SU-DHL-6 (cell line): Measurements from ENCODE around the gene TEAD3.

ENCODE experiments used
- H2AFZ ChIP-seq: fragments of 200-600 bp; sonication (generic); 2 replicates; pipeline ENCODE4 v1.6.1; 2014; ENCODE audit warnings: low read depth, mild to moderate bottlenecking, moderate library complexity, mixed read lengths, antibody characterized with exemption, low read length; ENCODE audit not compliant: severe bottlenecking
- H3F3A ChIP-seq: fragments of 200-600 bp; shearing (Covaris generic); 2 replicates; pipeline ENCODE4 v1.6.0; 2016; ENCODE audit warnings: antibody characterized with exemption, mild to moderate bottlenecking; ENCODE audit not compliant: insufficient read depth
- H3K27ac ChIP-seq: fragments of 200-600 bp; sonication (generic); 2 replicates; pipeline ENCODE4 v1.5.1; 2016; ENCODE audit warnings: low read depth, mild to moderate bottlenecking, low read length, moderate library complexity, mixed read lengths
- H3K27me3 ChIP-seq: fragments of 200-600 bp; sonication (generic), shearing (Covaris generic); 2 replicates; pipeline ENCODE4 v1.6.0; 2014; ENCODE audit warnings: mild to moderate bottlenecking, low read length
- H3K36me3 ChIP-seq: fragments of 200-600 bp; sonication (generic); 2 replicates; pipeline ENCODE4 v1.6.1; 2014; ENCODE audit warnings: mild to moderate bottlenecking, low read length, mixed read lengths
- H3K4me2 ChIP-seq: fragments of 300-600, 200-600 bp; shearing (Covaris generic), sonication (generic); 2 replicates; pipeline ENCODE4 v1.6.0; 2014; ENCODE audit warnings: low read length, low read depth, mild to moderate bottlenecking; ENCODE audit not compliant: poor library complexity, severe bottlenecking
- H3K4me3 ChIP-seq: fragments of 200-600 bp; sonication (generic); 2 replicates; pipeline ENCODE4 v1.5.1; 2014; ENCODE audit warnings: antibody characterized with exemption, low read length, mild to moderate bottlenecking, mixed read lengths; ENCODE audit not compliant: insufficient read depth, poor library complexity, severe bottlenecking
- H3K79me2 ChIP-seq: fragments of 200-600 bp; sonication (generic); 2 replicates; pipeline ENCODE4 v1.6.1; 2014; ENCODE audit warnings: mild to moderate bottlenecking, low read length, moderate library complexity; ENCODE audit not compliant: insufficient read depth
- H3K9ac ChIP-seq: fragments of 200-600 bp; sonication (generic); 2 replicates; pipeline ENCODE4 v1.7.0; 2014; ENCODE audit warnings: mild to moderate bottlenecking, low read length
- H3K9me2 ChIP-seq: fragments of 200-600 bp; sonication (generic); replicated peaks from 2 replicates; pipeline ENCODE4 v1.6.1; 2014; ENCODE audit warnings: low read length; ENCODE audit not compliant: insufficient read depth
- H3K9me3 ChIP-seq: fragments of 200-600 bp; sonication (generic); 2 replicates; pipeline ENCODE4 v1.6.1; 2014; ENCODE audit warnings: low read length, mixed read lengths; ENCODE audit not compliant: insufficient read depth
- H4K20me1 ChIP-seq: fragments of 200-600 bp; sonication (generic); 2 replicates; pipeline ENCODE4 v1.6.1; 2014; ENCODE audit warnings: low read depth, mild to moderate bottlenecking, antibody characterized with exemption, low read length, moderate library complexity, mixed read lengths
- EZH2phosphoT487 ChIP-seq: fragments of 200-600 bp; sonication (generic), shearing (Covaris generic); conservative IDR thresholded peaks from 2 replicates; pipeline ENCODE4 v1.6.1; 2018; ENCODE audit warnings: mild to moderate bottlenecking, antibody characterized with exemption, low read length, moderate library complexity, mixed read lengths
- TF ChIP-seq, protein P1 (sequence below): fragments of 200-600 bp; sonication (generic); IDR thresholded peaks from one replicate; pipeline ENCODE4 v1.5.1; 2017; ENCODE audit warnings: antibody characterized with exemption, mild to moderate bottlenecking, low read length, moderate library complexity; ENCODE audit not compliant: insufficient read depth, poor library complexity, severe bottlenecking

TEAD3 gene

DNA sequence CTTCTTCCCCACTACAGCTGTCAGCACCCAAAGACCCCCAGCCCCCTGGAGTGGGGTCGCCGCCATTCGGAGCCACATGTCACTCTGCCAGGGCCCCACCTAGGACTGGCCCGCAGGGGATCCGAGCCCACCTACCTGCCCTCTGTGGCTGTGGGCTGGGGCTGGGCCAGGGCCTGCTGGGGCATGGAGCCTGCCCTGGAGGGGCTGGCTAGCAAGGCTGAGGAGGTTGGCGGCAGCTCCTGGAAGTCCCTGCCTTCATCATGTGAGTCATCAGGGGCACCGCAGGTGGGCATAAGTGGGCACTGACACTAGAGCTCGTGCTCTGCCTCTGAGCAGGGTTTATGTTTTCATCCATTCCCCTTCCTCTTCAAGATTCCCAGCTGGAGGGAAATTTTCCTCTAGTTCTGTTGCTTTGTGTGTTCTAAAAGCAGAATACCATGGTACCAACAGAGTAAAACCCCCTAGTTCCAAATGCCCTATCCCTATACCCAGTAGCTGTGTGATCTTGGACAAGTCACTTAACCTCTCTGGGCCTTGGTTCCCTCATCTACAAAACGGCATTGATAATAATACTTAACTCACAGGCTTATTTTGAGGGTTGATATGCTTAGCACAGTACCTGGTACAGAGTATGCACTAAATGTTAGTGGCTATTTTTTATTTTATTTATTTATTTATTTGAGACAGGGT lies 53.4 kb downstream of the TEAD3 start:
- Histone ChIP-seq H2AFZ (no peak overlapping the region), H3K9me2 (no peaks in the 10 kb centered on the region), H3K27ac (no peak overlapping the region), H3K79me2 (no peaks in the 10 kb centered on the region), H4K20me1 (no peaks in the 10 kb centered on the region), H3K4me3 (no peak overlapping the region), H3K4me2 (no peak overlapping the region), H3K27me3 (no peaks in the 10 kb centered on the region), H3K9ac (no peak overlapping the region), H3F3A (no peaks in the 10 kb centered on the region), H3K36me3 (no peaks in the 10 kb centered on the region), H3K9me3 (no peaks in the 10 kb centered on the region)
- TF ChIP-seq EZH2phosphoT487 = no peak
- TF ChIP-seq, protein P1, sequence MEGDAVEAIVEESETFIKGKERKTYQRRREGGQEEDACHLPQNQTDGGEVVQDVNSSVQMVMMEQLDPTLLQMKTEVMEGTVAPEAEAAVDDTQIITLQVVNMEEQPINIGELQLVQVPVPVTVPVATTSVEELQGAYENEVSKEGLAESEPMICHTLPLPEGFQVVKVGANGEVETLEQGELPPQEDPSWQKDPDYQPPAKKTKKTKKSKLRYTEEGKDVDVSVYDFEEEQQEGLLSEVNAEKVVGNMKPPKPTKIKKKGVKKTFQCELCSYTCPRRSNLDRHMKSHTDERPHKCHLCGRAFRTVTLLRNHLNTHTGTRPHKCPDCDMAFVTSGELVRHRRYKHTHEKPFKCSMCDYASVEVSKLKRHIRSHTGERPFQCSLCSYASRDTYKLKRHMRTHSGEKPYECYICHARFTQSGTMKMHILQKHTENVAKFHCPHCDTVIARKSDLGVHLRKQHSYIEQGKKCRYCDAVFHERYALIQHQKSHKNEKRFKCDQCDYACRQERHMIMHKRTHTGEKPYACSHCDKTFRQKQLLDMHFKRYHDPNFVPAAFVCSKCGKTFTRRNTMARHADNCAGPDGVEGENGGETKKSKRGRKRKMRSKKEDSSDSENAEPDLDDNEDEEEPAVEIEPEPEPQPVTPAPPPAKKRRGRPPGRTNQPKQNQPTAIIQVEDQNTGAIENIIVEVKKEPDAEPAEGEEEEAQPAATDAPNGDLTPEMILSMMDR = no peak

DNA sequence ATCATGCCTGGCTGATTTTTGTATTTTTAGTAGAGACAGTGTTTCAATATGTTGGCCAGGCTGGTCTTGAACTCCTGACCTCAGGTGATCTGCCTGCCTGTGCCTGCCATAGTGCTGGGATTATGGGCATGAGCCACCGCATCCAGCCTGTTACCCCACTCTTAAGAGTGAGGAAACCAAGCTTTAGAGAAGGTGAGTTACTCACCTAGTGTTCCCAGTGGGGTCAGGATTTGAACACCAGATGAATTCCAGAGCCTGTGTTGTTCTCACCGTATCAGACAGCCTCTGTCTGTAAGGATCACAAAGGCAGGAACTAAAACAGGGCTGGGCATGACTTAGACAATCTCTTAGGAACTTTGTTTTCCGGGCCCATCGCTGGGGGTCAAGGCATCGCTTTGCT lies 54.2 kb downstream of the TEAD3 start:
- H4K20me1 ChIP-seq = no peaks in the 10 kb centered on the region
- no peak overlapping the region for H3K9ac ChIP-seq
- no peaks in the 10 kb centered on the region for H3K36me3 ChIP-seq
- no peaks in the 10 kb centered on the region for H3K9me3 ChIP-seq
- H3K27ac ChIP-seq = no peak overlapping the region
- no peak overlapping the region for H3K4me3 ChIP-seq
- no peaks in the 10 kb centered on the region for H3K27me3 ChIP-seq
- H2AFZ ChIP-seq = no peak overlapping the region
- H3K4me2 ChIP-seq = no peak overlapping the region
- no peaks in the 10 kb centered on the region for H3K79me2 ChIP-seq
- TF ChIP-seq EZH2phosphoT487 = no peak
- TF ChIP-seq, protein P1 = no peak
- H3F3A ChIP-seq = no peaks in the 10 kb centered on the region
- H3K9me2 ChIP-seq = no peaks in the 10 kb centered on the region

DNA sequence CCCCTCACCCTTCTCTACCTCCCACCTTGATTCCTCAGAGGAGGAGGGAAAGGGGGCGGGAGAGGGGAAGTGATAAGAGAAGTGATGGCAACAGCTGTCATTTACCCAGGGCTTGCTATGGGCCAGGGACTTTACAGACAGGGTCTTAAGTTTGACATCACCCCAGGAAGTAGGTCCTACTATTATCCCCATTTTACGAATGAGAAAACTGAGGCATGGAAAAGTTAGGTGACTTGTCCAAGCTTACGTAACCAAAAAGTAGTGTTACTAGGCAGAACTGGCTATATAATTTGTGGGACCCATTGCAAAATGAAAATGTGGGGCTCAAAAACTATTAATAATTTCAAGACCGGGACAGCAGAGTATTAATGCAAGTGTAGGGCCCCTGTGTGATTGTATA lies 55.2 kb downstream of the TEAD3 start:
- no peaks in the 10 kb centered on the region for H3K27me3 ChIP-seq
- TF ChIP-seq, protein P1 = no peak
- TF ChIP-seq EZH2phosphoT487 = no peak

More for the DNA sequence above, 55.2 kb downstream of the TEAD3 start:
- Histone ChIP-seq H3F3A (no peaks in the 10 kb centered on the region), H3K9me3 (no peaks in the 10 kb centered on the region), H3K27ac (no peak overlapping the region), H3K9ac (no peak overlapping the region), H3K9me2 (no peaks in the 10 kb centered on the region), H3K79me2 (no peaks in the 10 kb centered on the region), H4K20me1 (no peaks in the 10 kb centered on the region), H3K4me3 (no peak overlapping the region), H3K36me3 (no peaks in the 10 kb centered on the region), H2AFZ (no peak overlapping the region), H3K4me2 (no peak overlapping the region)
